Type B pancreatic cell (in vitro differentiated cells): ENCODE measurements around the gene CDHR2. TPM values are rescaled to one million over a fixed set of nuclear protein-coding genes. Genes with fewer than 3 reads are reported as not detected.

ENCODE experiments used
- DNase-seq: peaks from one replicate; pipeline ENCODE4 v3.0.0; 2021; ENCODE audit warnings: mixed read lengths; ENCODE audit not compliant: unreplicated experiment; ENCODE audit errors: extremely low spot score
- H3K27ac Mint-ChIP-seq: 2 replicates; pipeline ENCODE4 v1.8.0; 2021; ENCODE audit warnings: mild to moderate bottlenecking, mixed read lengths
- H3K27me3 Mint-ChIP-seq: 2 replicates; pipeline ENCODE4 v1.8.0; 2021; ENCODE audit warnings: mixed read lengths
- H3K36me3 Mint-ChIP-seq: 2 replicates; pipeline ENCODE4 v1.8.0; 2021; ENCODE audit warnings: mixed read lengths
- H3K4me1 Mint-ChIP-seq: one replicate; pipeline ENCODE4 v1.8.0; 2021; ENCODE audit warnings: mixed read lengths; ENCODE audit not compliant: unreplicated experiment
- H3K4me3 Mint-ChIP-seq: 2 replicates; pipeline ENCODE4 v1.8.0; 2021; ENCODE audit warnings: mild to moderate bottlenecking, mixed read lengths
- H3K9me3 Mint-ChIP-seq: 2 replicates; pipeline ENCODE4 v1.8.0; 2021; ENCODE audit warnings: mixed read lengths
- microRNA-seq: library from miRNA; unstranded; fragments of <30 nt; microRNA quantifications from one replicate; pipeline ENCODE4, GENCODE V29; 2020
- total RNA-seq: library from RNA; stranded (reverse); gene quantifications from 2 replicates; pipeline ENCODE4 v1.2.1, GENCODE V29; 2021; ENCODE audit warnings: low replicate concordance
- TF ChIP-seq, protein P1 (sequence below): fragments of 200-600 bp; sonication (generic); conservative IDR thresholded peaks from 2 replicates; pipeline ENCODE4 v1.5.0; 2021; ENCODE audit warnings: antibody characterized with exemption, mild to moderate bottlenecking

CDHR2 gene
- total RNA-seq, 1 donor from 2014 or later: 4.1 TPM

- no peak overlapping the region for H3K4me3 Mint-ChIP-seq
- no peaks in the 10 kb centered on the region for H3K4me1 Mint-ChIP-seq
- no peak for DNase-seq
- peaks cover 43% of the 10 kb centered on the region for H3K27me3 Mint-ChIP-seq
- TF ChIP-seq, protein P1, sequence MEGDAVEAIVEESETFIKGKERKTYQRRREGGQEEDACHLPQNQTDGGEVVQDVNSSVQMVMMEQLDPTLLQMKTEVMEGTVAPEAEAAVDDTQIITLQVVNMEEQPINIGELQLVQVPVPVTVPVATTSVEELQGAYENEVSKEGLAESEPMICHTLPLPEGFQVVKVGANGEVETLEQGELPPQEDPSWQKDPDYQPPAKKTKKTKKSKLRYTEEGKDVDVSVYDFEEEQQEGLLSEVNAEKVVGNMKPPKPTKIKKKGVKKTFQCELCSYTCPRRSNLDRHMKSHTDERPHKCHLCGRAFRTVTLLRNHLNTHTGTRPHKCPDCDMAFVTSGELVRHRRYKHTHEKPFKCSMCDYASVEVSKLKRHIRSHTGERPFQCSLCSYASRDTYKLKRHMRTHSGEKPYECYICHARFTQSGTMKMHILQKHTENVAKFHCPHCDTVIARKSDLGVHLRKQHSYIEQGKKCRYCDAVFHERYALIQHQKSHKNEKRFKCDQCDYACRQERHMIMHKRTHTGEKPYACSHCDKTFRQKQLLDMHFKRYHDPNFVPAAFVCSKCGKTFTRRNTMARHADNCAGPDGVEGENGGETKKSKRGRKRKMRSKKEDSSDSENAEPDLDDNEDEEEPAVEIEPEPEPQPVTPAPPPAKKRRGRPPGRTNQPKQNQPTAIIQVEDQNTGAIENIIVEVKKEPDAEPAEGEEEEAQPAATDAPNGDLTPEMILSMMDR: no peak
- H3K36me3 Mint-ChIP-seq: no peaks in the 10 kb centered on the region
- no peak overlapping the region for H3K27ac Mint-ChIP-seq
- H3K9me3 Mint-ChIP-seq: no peaks in the 10 kb centered on the region
Observed at GRCh38 chr5:176640616-176641015, 91.5 kb downstream of the CDHR2 start.

DNA sequence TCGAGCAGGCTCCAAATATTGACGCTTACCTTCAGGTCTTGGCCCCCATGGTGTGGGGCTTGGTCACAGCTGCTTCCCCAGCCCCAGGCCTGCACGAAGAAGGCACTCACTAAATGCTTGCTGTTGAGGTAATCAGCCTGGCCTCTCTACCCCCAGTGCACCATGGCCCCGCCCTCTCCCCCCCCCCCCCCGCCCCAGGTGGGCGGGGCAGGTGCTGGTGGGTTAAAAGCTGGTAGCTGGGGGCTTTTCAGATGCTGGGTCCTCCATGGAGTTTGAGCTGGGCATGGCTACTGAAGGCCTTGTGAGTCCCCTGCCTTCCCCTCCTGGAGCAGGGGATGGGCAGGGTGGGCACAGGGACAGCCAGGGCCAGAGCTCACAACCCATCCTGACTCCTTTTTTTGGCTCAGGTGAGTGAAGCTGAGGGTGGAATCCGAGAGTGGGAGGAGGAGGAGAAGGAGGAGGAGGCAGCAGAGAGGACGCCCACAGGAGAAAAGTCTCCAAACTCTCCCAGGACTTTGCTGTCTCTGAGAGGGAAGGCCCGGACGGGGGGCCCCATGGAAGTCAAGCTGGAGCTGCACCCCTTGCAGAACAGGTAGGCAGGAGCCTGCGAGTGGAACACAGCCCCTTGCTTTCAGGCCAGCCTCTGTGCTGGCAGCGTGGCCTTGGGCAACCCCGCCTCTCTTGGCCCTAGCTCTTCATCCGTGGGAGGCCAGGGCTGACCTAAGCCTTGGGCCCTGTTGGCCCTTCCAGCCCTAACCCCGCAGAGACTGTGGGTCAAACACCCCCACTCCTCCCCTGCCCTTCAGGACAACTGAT lies 93.7 kb downstream of the CDHR2 start:
- DNase-seq: no peak
- Mint-ChIP-seq H3K27me3 (peaks cover 22% of the 10 kb centered on the region), H3K9me3 (no peaks in the 10 kb centered on the region), H3K36me3 (no peaks in the 10 kb centered on the region), H3K27ac (no peak overlapping the region), H3K4me1 (peaks cover 5% of the 10 kb centered on the region), H3K4me3 (no peak overlapping the region)
- TF ChIP-seq, protein P1: no peak

GRCh38 chr5:176643491-176644219 lies 94.5 kb downstream of the CDHR2 start:
- Mint-ChIP-seq H3K27ac (no peak overlapping the region), H3K4me1 (peaks cover 9% of the 10 kb centered on the region), H3K9me3 (no peaks in the 10 kb centered on the region), H3K36me3 (no peaks in the 10 kb centered on the region), H3K4me3 (no peak overlapping the region), H3K27me3 (peaks cover 16% of the 10 kb centered on the region)
- TF ChIP-seq, protein P1: no peak
- no peak for DNase-seq

DNA sequence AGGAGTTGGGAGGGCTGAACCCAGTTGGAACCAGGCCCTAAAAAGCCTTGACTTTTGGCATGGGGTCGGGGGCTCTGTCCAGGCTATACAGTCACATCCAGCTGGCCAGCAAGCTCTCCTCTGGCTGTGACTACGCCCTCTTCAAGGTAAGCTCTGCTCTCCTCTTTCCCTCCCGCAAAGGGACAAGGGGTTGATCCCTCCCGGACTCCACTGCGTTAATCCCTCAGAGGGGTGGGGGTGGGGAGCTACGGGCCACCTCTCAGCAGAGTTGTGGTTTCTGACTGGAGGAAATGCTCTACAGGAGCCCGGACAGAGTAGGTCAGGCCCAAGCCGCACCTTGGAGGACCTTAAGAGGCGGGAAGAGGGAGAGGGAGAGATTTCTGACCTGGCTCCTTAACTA lies 95.2 kb downstream of the CDHR2 start:
- peaks cover 11% of the 10 kb centered on the region for H3K27me3 Mint-ChIP-seq
- TF ChIP-seq, protein P1: no peak
- H3K9me3 Mint-ChIP-seq: no peaks in the 10 kb centered on the region
- no peak overlapping the region for H3K27ac Mint-ChIP-seq
- peaks cover 14% of the 10 kb centered on the region for H3K4me1 Mint-ChIP-seq
- DNase-seq: no peak
- H3K36me3 Mint-ChIP-seq: no peaks in the 10 kb centered on the region
- H3K4me3 Mint-ChIP-seq: no peak overlapping the region

DNA sequence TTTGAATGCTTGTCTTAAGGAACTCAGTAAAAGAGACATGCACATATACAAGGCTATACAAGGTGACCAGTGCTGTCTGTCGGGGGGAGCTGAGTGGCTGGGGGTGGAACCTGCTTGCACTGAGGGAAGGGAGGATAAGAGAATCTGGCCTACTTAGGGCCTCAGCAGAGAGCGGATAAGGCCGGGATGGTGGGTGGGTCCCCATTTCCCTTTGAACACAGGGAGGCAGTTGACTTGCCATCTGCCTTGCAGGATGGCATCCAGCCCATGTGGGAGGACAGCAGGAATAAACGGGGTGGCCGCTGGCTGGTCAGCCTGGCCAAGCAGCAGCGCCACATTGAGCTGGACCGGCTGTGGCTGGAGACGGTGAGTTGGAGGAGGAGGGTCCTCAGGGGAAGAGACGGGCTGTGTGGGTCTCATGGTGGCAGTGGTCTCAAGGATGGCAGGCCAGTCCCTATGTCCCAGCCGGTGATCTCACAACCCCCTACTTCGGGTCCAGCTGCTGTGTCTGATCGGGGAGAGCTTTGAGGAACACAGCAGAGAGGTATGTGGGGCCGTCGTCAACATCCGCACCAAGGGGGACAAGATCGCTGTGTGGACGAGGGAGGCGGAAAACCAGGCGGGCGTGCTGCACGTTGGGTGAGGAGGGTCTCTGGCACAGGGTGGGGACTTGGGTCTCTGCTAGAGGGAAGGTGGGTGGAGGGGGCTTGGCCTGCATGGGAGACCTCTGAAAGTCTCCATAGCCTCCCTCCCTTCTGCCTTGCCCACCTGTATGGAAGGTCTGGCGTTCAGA lies 95.9 kb downstream of the CDHR2 start:
- H3K4me1 Mint-ChIP-seq: peaks cover 17% of the 10 kb centered on the region
- H3K27me3 Mint-ChIP-seq: peaks cover 8% of the 10 kb centered on the region
- TF ChIP-seq, protein P1: no peak
- no peaks in the 10 kb centered on the region for H3K9me3 Mint-ChIP-seq
- H3K4me3 Mint-ChIP-seq: peak overlapping the region; percentile 47
- no peak for DNase-seq
- H3K27ac Mint-ChIP-seq: no peak overlapping the region
- H3K36me3 Mint-ChIP-seq: no peaks in the 10 kb centered on the region

Small RNA genes within 50 kb of the gene (microRNA-seq; reads per million reads assigned to microRNA genes)
- not detected for gene MIR4281

Other genes with a start within 250 kb of the CDHR2 start
- gene KIAA1191, start 187.6 kb upstream of the CDHR2 start, total RNA-seq: 82.0 and 88.0 TPM in 2 replicates
- gene ARL10, start 183.9 kb upstream of the CDHR2 start, total RNA-seq: 12.4 and 23.4 TPM in 2 replicates
- 42.5 and 44.7 TPM in 2 replicates for gene NOP16, start 160.7 kb upstream of the CDHR2 start, total RNA-seq
- gene HIGD2A, start 160.6 kb upstream of the CDHR2 start, total RNA-seq: 88.3 and 118 TPM in 2 replicates
- gene CLTB, start 132.8 kb upstream of the CDHR2 start, total RNA-seq: 38.1 and 71.3 TPM in 2 replicates
- gene FAF2, start 101.0 kb upstream of the CDHR2 start, total RNA-seq: 42.0 and 46.5 TPM in 2 replicates
- gene RNF44, start 11.9 kb upstream of the CDHR2 start, total RNA-seq: 85.8 and 103 TPM in 2 replicates
- 3.3 and 6.0 TPM in 2 replicates for gene GPRIN1, start 60.8 kb downstream of the CDHR2 start, total RNA-seq
- 0.97 TPM in 1 of 2 replicates, not detected in the other for gene SNCB, start 81.2 kb downstream of the CDHR2 start, total RNA-seq
- gene EIF4E1B, start 81.3 kb downstream of the CDHR2 start, total RNA-seq: not detected in 2 replicates
- gene TSPAN17, start 98.1 kb downstream of the CDHR2 start, total RNA-seq: 36.9 and 45.9 TPM in 2 replicates